Transverse colon (tissue), 3 donors: Measurements from ENCODE around the gene WDFY2.

Source experiments
- CTCF ChIP-seq, 5 experiments: fragments of 200-600 bp in 3 of 5; fragments of 450-650 bp in 2 of 5; sonication (generic) in 3 of 5; IDR thresholded peaks; 1 replicate in 2 of 5; 2 replicates in 3 of 5; pipeline ENCODE4 v1.5.1; 2016 to 2017; ENCODE audit warnings: antibody characterized with exemption in 5 of 5, inconsistent platforms in 3 of 5, mild to moderate bottlenecking in 2 of 5, moderate library complexity in 1 of 5
- POLR2A ChIP-seq: fragments of 450-650 bp; IDR thresholded peaks from one replicate; pipeline ENCODE4 v1.6.1; 2016; ENCODE audit warnings: antibody characterized with exemption, mild to moderate bottlenecking, moderate library complexity

GRCh38 chr13:51630288-51630615, 46.0 kb downstream of the WDFY2 start:
- TF ChIP-seq CTCF (IDR thresholded peaks at IDR 0.05) (no peak), POLR2A (no peak)
